ENCODE results near the gene MAOB. TPM values are rescaled to one million over a fixed set of nuclear protein-coding genes. Genes with fewer than 3 reads are reported as not detected.

MAOB gene
- polyA plus RNA-seq, 5 donors: 10.9 to 15.8 (median 12.8) TPM

DNA sequence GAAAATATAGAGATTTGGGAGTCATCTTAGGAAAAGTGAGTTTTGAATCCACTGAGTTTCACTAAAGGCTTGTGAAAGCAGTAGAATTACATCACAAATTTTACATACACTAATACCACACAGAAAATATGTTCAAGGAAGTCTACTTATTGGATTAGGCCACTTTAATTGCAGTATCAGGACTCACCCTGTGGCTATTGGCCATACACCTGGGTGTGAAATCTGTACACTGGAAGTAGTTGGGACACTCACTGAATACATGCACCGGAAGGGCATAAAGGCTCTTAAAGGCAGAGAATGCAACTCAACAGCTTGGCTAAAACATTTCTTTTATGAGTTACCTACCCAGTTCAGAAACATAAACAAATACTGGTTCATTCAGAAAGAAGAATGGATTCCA lies 19.8 kb downstream of the MAOB start:
- no peak for DNase-seq

DNA sequence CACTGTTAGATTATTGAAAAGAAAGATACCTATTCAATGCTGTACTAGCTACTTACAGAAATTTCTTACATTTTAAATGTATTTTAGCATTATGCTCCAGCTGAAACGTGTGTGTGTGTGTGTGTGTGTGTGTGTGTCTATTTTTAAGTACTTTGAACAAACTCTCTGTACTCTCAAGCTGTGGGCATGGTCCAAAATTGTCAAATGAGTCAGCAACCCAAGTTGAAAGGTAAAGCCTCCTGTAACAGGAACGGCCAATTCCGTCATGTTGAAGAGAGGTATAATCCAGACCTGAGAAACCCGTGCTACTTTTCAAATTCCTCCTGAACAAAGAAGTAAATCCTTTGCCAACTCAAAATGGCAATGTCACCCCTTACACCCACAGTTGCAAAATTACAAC lies 20.5 kb downstream of the MAOB start:
- no peak for DNase-seq

GRCh38 chrX:43860646-43861370 lies 21.4 kb downstream of the MAOB start:
- DNase-seq: no peak

- no peak for DNase-seq
These were observed 28.9 kb downstream of the MAOB start for GRCh38 chrX:43853225-43853828.

- no peak for DNase-seq
These were observed 31.6 kb downstream of the MAOB start for GRCh38 chrX:43850629-43851028.

- DNase-seq: no peak
These were observed 33.1 kb downstream of the MAOB start for GRCh38 chrX:43849173-43849572.

- DNase-seq: no peak
These were observed 34.9 kb downstream of the MAOB start for GRCh38 chrX:43847352-43847751.

DNA sequence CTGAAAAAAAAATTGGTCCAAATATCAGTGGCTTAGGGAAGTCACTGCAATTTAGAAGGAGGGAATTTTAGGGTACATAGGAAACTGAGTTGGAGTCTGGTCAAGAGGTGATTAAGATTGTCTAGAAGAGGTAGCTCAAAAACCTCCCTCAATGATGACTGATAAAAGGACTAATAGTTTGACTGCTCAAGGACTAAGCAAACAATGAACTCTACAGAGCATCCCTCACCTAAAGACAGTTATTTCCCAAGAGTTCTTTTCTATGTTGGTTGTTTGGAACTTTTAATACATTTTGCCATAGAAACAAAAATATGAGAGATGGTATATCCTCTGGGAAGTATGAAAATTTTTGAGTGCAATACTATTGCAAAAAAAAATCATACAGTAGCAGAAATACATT lies 35.7 kb downstream of the MAOB start:
- no peak for DNase-seq

DNA sequence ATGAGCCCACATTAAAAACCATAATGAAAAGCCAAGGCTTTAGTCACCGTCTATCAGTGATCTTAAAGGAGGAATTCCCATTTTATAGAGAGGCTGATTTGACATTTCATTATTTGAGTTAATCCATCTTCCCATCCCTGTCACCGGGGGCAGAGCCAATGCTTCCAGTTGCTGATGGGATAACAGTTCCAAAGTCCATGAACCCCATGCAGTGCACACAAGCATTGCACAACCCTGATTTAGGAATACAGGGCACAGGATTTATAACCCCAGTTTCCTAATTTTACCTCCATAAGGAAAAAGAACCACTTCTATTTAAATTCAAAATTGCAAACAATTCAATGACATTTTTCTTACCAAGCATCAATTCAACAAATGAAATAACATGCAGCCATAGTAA lies 36.5 kb downstream of the MAOB start:
- DNase-seq: no peak

DNA sequence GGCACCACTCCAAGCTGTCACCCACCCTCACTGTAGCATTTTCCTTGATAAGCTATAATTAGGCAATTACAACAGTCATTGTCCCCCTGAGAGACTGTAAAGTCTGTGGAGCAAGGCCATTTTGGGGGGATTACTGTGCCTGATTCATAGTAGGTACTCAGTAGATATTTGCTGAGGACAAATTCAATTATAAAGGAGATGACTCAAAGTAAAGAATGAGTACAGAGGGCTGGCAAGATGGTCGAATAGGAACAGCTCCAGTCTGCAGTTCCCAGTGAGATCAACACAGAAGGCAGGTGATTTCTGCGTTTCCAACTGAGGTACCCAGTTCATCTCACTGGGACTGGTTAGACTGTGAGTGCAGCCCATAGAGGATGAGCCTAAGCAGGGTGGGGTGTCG lies 42.0 kb downstream of the MAOB start:
- no peak for DNase-seq

DNA sequence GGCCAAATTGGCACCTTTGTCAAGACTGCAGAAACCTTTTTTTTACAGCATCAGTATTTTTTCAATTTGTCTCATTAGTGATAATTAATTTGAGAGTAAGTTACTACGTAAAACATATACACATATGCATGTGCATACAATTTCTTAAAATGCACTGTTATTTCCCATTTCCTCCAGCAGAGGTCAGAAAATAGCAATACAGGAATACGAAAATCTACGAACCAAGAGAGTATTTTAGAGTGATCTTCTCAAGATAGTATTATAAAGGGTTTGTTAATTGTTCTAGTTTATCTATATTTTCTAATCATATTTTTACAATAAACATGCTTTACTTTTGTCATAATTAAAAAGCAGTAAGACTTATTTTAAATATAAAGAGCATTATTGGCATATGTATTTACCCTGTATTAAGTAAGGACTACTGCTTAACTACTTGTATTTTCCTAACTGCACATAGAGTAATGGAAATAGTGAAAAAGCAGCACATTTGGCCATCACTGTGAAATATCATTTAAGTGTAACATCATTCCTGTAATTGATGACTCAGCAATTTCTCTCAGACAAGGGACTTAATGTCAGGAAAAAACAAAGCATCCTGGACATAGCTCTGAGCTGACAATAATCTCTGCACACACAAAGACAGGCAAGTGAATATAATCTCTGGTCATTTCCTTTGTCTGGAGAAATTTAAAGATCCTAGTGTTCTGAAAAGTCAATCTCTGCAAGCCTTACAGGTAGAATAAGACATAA lies 45.6 kb downstream of the MAOB start:
- DNase-seq: peak; percentile 6 to 13

GRCh38 chrX:43835559-43835958 lies 46.7 kb downstream of the MAOB start:
- DNase-seq: no peak

- no peak for DNase-seq
These were observed 54.5 kb downstream of the MAOB start for GRCh38 chrX:43827791-43828190.

DNA sequence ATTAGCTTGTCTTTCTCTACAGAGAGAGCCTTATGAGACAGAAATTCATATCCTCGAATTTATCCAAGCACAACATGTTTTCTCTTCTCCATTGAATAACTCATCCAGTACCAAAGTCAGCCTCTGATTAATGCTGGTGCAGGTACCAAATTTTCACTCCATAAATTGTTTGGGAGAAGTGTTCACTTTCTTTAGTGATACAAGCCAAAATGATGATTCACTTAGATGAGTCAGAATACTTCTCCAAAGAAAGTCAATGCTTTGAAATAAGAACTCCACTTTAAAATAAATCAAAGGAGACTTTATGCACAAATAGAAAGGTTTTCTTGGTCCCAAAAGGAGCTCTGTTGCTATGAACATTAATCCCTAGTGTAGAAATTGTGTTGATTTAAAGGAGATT lies 60.2 kb downstream of the MAOB start:
- no peak for DNase-seq

GRCh38 chrX:43817444-43817843 lies 64.8 kb downstream of the MAOB start:
- DNase-seq: no peak

DNA sequence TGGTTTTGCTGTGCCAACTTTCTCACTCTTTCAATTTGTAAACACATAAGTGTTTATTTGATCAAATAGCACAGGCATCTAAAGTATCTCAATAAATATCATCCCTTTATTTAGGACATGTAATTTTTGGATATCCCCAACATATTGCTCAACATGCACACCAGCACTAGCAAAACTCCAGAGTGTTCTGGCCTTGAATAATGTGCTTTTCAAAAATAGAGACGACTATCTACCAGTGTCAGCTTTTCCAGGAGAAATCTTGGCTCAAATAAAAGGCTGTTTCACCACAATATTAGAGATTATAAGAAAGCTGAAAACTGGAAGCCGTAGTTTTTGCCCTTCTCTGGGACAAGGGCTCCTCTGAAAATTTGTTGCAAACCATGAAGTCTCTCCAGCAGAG lies 67.0 kb downstream of the MAOB start:
- no peak for DNase-seq

- DNase-seq: no peak
These were observed 68.4 kb downstream of the MAOB start for GRCh38 chrX:43813898-43814297.

DNA sequence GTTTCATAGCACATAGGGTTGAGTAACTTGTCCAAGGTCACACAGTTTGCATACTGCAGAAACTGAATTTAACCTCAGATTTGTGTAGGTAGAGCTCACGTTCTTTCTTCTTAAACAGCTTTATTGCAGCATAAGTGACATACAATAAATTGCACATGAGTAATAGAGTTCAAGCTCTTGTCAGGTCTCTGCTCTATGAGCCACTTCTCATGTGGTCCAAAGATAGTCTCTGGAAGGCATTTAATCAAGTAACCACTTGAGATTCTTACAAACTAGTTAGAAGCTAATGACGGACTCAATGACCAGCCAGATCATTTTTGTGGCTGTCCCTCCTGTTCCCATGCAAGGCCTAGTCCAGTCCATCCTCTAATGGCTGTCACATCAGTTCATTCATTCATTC lies 68.9 kb downstream of the MAOB start:
- no peak for DNase-seq

DNA sequence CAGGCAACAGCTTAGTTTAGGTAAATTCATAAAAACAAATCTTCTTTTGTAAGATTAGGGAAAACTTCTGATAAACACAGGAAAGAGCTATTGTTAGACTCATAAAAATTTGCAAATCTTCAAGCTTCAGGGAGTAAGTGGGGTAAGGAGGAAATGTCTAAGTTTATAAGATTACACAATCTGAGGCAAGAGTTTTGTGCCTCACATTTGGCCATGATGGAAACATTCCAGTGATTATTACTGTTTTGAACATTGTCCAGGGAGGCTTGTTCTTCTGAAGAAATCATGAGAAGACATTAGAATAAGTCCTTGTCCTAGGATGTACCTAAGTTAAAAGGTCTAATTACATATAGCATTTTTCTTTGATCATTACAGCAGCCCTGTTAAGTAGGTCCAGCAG lies 72.8 kb downstream of the MAOB start:
- DNase-seq: peak; percentile 17 to 32

DNA sequence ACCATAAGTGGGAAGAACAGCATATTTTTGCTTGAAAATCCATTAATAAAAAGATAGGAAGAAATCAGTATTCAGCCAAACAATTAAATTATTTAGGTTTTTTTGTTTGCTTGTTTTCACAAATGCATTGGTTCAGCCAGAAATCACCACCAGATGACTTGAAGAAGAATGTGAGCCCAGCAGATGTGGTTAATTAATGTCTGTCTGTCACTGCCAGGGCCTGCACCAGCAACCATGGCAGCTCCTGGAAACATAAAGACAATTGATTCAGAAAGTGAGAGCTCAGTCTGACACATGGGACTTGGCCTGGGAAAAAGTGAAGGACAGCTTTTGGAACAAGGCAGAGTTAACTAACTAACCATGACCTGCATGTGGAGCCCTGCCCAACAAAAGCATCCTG lies 74.0 kb downstream of the MAOB start:
- no peak for DNase-seq

GRCh38 chrX:43805579-43805978 lies 76.7 kb downstream of the MAOB start:
- DNase-seq: no peak

- DNase-seq: no peak
These were observed 78.2 kb downstream of the MAOB start for GRCh38 chrX:43804021-43804420.

GRCh38 chrX:43785930-43786591 lies 96.2 kb downstream of the MAOB start:
- no peak for DNase-seq

Measured in right lung (tissue), 5 donors.